ENCODE measurements around the gene MICAL2. TPM values are rescaled to one million over a fixed set of nuclear protein-coding genes. Genes with fewer than 3 reads are reported as not detected.

Gene MICAL2
- total and polyA plus RNA-seq, 2 of the 8 experiments (the other 6 are each of a cell fraction or from before 2014, with no cell fraction given) = 1.3 to 4.1 TPM

GRCh38 chr11:12216671-12217374, 106.4 kb downstream of the MICAL2 start:
- Histone ChIP-seq H2AK5ac (ENCODE audit: low read depth, low read length) (no peak overlapping the region), H4K5ac (ENCODE audit: insufficient read length, low read depth, low read length) (no peak overlapping the region), H2BK5ac (ENCODE audit: low read depth, low read length) (no peak overlapping the region), H2AFZ (ENCODE audit: low read length) (no peak overlapping the region), H3K23me2 (ENCODE audit: low read depth, low read length) (no peaks in the 10 kb centered on the region), H4K91ac (replicated peaks; ENCODE audit: insufficient read length, low read length) (no peak overlapping the region), H3K79me1 (ENCODE audit: low read depth, low read length) (no peaks in the 10 kb centered on the region), H3K4ac (replicated peaks; ENCODE audit: insufficient read length, low read depth, low read length) (no peak overlapping the region), H3K56ac (replicated peaks; ENCODE audit: insufficient read length, low read depth, low read length) (no peak overlapping the region), H4K20me1 (replicated peaks in 1 of 2; ENCODE audit: control insufficient read depth in 1 of 2, insufficient read depth in 2 of 2, low read length in 2 of 2) (no peaks in the 10 kb centered on the region), H3K9ac (replicated peaks in 1 of 4; ENCODE audit: extremely low read depth in 1 of 4, low read depth in 3 of 4, low read length in 3 of 4) (no peak overlapping the region), H3K4me1 (replicated peaks in 1 of 4; ENCODE audit: control insufficient read depth in 3 of 4, insufficient read depth in 4 of 4, low read length in 3 of 4) (peaks cover 0 to 5% (median 0%) of the 10 kb centered on the region in 4 experiments; a peak in 2 of 7 replicates), H3K4me3 (ENCODE audit: extremely low read depth in 1 of 4, insufficient read depth in 2 of 4, low read depth in 3 of 4, low read length in 4 of 4) (no peak overlapping the region), H2BK12ac (ENCODE audit: low read depth, low read length) (no peak overlapping the region), H3K14ac (ENCODE audit: insufficient read length) (no peak overlapping the region), H3K36me3 (ENCODE audit: control insufficient read depth in 2 of 4, insufficient read depth in 4 of 4, low read length in 3 of 4) (no peaks in the 10 kb centered on the region; a peak in 1 of 8 replicates), H3K79me2 (ENCODE audit: control insufficient read depth in 1 of 2, insufficient read depth in 2 of 2, low read length in 2 of 2) (no peaks in the 10 kb centered on the region), H2BK15ac (ENCODE audit: low read length) (no peak overlapping the region), H3K27ac (ENCODE audit: low read depth, low read length) (no peak overlapping the region), H3K18ac (ENCODE audit: extremely low read depth, low read length) (no peak overlapping the region), H3K27me3 (replicated peaks in 1 of 4; ENCODE audit: control insufficient read depth in 3 of 4, extremely low read depth in 1 of 4, insufficient read depth in 3 of 4, low read length in 3 of 4) (no peaks in the 10 kb centered on the region), H3K23ac (ENCODE audit: insufficient read length) (no peak overlapping the region), H2BK20ac (ENCODE audit: low read length) (no peak overlapping the region), H3K9me3 (ENCODE audit: insufficient read depth in 2 of 2, low read depth in 1 of 2, low read length in 1 of 2) (no peaks in the 10 kb centered on the region), H2BK120ac (replicated peaks; ENCODE audit: low read depth, low read length) (no peak overlapping the region), H4K8ac (ENCODE audit: extremely low read depth, insufficient read depth, low read length) (no peak overlapping the region; the same call in 1 of the 2 replicates), H3K4me2 (ENCODE audit: insufficient read depth in 1 of 2, low read depth in 2 of 2, low read length in 2 of 2) (no peak overlapping the region)
- WGBS, 2 experiments (ENCODE audit: extremely low coverage in 1 of 2, insufficient coverage in 1 of 2, insufficient read length in 1 of 2, insufficient replicate concordance in 2 of 2, low coverage in 1 of 2, low lambda C conversion rate in 2 of 2, missing lambda C conversion rate in 1 of 2) = 92% methylated on average over 10 of the region's 10 CpGs; no CpG with 5 or more reads in 1 of the 2 experiments
- ChIA-PET POLR2A (ENCODE audit: partially characterized antibody) (no interaction called here), CTCF (ENCODE audit: partially characterized antibody) (interaction anchor here (0.8 to 1.8 kb wide), 5 partner anchors 7 to 65 kb away, joined by 3 to 8 read pairs (median 3); no protein-coding TSS in a partner anchor)
- DNase-seq (ENCODE audit: low read depth in 1 of 2, low spot score in 2 of 2) = no peak
- no peak for FAIRE-seq
- no peak for TF ChIP-seq KDM5A (IDR thresholded peaks at IDR 0.05; ENCODE audit: low read length)
- no peak for TF ChIP-seq TBP (IDR thresholded peaks at IDR 0.05; ENCODE audit: low read depth, low read length)
- no peak for TF ChIP-seq RBBP5 (IDR thresholded peaks at IDR 0.05; ENCODE audit: borderline replicate concordance, low read depth, low read length)
- TF ChIP-seq EGR1 (IDR thresholded peaks at IDR 0.05; ENCODE audit: borderline replicate concordance, low read depth, low read length) = no peak
- no peak for TF ChIP-seq NRF1 (IDR thresholded peaks at IDR 0.05; ENCODE audit: low read depth, low read length)

Data from H1 (cell line).